ACC112 (cell line): ENCODE measurements around the gene DHRSX.
"Not testable (repeated sequence)": the region's sequence is repeated elsewhere in the genome, so short reads cannot be mapped to it uniquely, and the experiment has no call there.

Experiments
- H2AFZ ChIP-seq: fragments of 200-600 bp; sonication (generic); one replicate; pipeline ENCODE4 v1.6.0; 2017; ENCODE audit warnings: antibody characterized with exemption, low read length; ENCODE audit not compliant: unreplicated experiment
- H3K27ac ChIP-seq: fragments of 200-600 bp; sonication (generic); 2 replicates; pipeline ENCODE4 v1.5.1; 2014; ENCODE audit warnings: low read depth, mild to moderate bottlenecking, antibody characterized with exemption, low read length, moderate library complexity
- H3K27me3 ChIP-seq: fragments of 200-600 bp; sonication (generic); 2 replicates; pipeline ENCODE4 v1.6.1; 2014; ENCODE audit warnings: mild to moderate bottlenecking, antibody characterized with exemption, low read length, moderate library complexity, mixed read lengths; ENCODE audit not compliant: insufficient read depth
- H3K36me3 ChIP-seq: fragments of 200-600 bp; sonication (generic); 2 replicates; pipeline ENCODE4 v1.6.1; 2016; ENCODE audit warnings: mild to moderate bottlenecking, antibody characterized with exemption, low read length, moderate library complexity, mixed read lengths; ENCODE audit not compliant: insufficient read depth
- H3K4me1 ChIP-seq: fragments of 200-600 bp; sonication (generic); one replicate; pipeline ENCODE4 v1.6.1; 2016; ENCODE audit warnings: low read length, mixed read lengths; ENCODE audit not compliant: insufficient read depth, unreplicated experiment, control insufficient read depth
- H3K4me3 ChIP-seq: fragments of 200-600 bp; sonication (generic); 2 replicates; pipeline ENCODE4 v1.5.1; 2014; ENCODE audit warnings: mild to moderate bottlenecking, low read depth, low read length
- H3K79me2 ChIP-seq: fragments of 200-600 bp; sonication (generic); one replicate; pipeline ENCODE4 v1.6.0; 2016; ENCODE audit warnings: low read length; ENCODE audit not compliant: control insufficient read depth, unreplicated experiment, insufficient read depth

The DHRSX gene

DNA sequence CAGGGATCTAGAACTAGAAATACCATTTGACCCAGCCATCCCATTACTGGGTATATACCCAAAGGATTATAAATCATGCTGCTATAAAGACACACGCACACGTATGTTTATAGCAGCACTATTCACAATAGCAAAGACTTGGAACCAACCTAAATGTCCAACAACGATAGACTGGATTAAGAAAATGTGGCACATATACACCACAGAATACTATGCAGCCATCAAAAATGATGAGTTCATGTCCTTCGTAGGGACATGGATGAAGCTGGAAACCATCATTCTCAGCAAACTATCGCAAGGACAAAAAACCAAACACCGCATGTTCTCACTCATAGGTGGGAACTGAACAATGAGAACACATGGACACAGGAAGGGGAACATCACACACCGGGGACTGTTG lies 81.4 kb downstream of the DHRSX start:
- not testable (repeated sequence) for H3K4me1 ChIP-seq, H3K27me3 ChIP-seq, H2AFZ ChIP-seq, H3K4me3 ChIP-seq, H3K27ac ChIP-seq
- Histone ChIP-seq H3K79me2 (peaks cover 13% of the 10 kb centered on the region), H3K36me3 (peaks cover 17% of the 10 kb centered on the region)

DNA sequence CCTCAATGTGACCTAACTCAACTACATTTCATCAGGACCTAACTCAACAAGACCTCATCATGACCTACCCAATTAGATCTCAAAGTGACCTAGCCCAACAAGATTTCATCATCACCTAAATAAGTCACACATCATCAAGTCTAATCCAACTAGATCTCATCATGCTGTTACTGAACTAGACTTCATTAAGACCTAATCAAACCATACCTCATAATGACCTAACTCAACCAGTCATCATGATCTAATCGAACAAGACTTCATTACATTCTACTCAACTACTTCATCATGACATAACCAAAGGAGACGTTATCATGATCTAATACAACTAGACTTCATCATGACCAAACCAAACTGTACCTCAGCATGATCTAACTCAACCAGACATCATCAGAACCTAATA lies 82.8 kb downstream of the DHRSX start:
- H3K4me1 ChIP-seq: no peaks in the 10 kb centered on the region
- H3K36me3 ChIP-seq: peaks cover 14% of the 10 kb centered on the region
- H3K79me2 ChIP-seq: peaks cover 13% of the 10 kb centered on the region
- H3K27me3 ChIP-seq: no peaks in the 10 kb centered on the region
- H3K27ac ChIP-seq: no peak overlapping the region
- H2AFZ ChIP-seq: no peak overlapping the region
- H3K4me3 ChIP-seq: no peak overlapping the region

DNA sequence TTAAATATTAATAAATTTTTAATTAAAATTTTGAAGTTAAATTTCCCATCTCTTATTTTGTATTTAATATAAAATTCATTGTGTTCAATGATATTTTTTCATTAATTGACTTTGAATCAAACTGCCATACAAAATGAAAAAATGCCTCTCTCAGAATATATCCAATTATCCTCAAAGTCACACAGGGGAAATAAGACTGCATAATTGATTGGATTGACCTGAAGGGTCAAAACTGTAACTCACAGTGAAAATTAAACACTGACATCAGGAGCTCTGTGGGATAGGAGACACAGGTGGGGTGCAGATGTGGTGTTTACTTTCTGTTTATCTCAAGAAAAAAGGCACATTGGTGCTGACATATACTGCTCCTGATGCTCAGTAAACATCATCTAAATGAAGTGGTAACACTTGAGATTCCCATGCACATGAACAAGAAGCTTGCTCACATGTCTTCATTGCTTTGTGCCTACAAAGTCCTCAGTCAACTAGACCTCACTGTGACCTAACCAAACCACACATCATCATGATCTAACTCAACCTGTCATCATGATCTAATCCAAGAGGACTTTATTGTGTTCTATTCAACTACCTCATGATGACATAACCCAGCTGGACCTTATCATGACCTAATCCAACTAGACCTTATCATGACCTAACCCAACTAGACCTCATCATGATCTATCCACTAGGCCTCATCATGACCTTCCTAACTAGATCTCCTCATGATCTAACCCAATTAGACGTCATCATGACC lies 83.7 kb downstream of the DHRSX start:
- no peaks in the 10 kb centered on the region for H3K4me1 ChIP-seq
- H3K27me3 ChIP-seq: no peaks in the 10 kb centered on the region
- no peak overlapping the region for H2AFZ ChIP-seq
- no peak overlapping the region for H3K27ac ChIP-seq
- peaks cover 14% of the 10 kb centered on the region for H3K36me3 ChIP-seq
- peaks cover 13% of the 10 kb centered on the region for H3K79me2 ChIP-seq
- no peak overlapping the region for H3K4me3 ChIP-seq

DNA sequence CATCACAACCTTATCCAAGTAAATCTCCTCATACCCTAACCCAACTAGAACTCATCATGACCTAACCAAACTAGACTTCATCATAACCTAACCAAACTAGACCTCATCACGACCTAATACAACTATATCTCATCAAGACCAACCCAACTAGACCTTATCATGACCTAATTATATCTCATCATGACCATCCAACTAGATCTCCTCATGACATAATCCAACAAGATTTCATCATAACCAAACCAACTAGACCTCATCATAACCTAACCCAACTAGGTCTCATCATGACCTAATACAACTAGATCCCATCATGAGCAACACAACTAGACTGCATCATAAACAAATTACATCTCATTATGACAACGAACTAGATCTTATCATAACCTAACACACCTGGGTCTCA lies 86.4 kb downstream of the DHRSX start:
- H3K4me3 ChIP-seq: no peak overlapping the region
- peaks cover 13% of the 10 kb centered on the region for H3K79me2 ChIP-seq
- peaks cover 15% of the 10 kb centered on the region; the same call in 1 of the 2 replicates for H3K36me3 ChIP-seq
- H3K4me1 ChIP-seq: no peaks in the 10 kb centered on the region
- no peak overlapping the region for H3K27ac ChIP-seq
- H2AFZ ChIP-seq: no peak overlapping the region
- no peaks in the 10 kb centered on the region for H3K27me3 ChIP-seq

DNA sequence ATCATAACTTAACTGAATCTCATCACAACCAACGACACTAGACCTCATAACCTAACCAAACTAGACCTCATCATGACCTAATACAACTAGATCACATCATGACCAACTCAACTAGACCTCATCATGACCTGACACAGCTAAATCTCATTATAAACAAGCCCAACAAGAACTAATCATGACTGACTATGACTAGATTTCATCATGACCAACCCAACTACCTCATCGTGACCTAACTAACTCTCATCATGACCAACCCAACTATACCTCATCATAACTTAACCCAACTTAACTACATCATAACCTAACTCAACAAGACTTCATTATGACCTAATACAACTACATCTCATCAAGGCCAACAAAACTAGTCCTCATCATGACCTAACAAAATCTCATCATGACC lies 86.8 kb downstream of the DHRSX start:
- H3K4me1 ChIP-seq: no peaks in the 10 kb centered on the region
- H3K4me3 ChIP-seq: no peak overlapping the region
- peaks cover 13% of the 10 kb centered on the region for H3K79me2 ChIP-seq
- no peak overlapping the region for H3K27ac ChIP-seq
- H3K27me3 ChIP-seq: no peaks in the 10 kb centered on the region
- no peak overlapping the region for H2AFZ ChIP-seq
- peaks cover 13% of the 10 kb centered on the region; the same call in 1 of the 2 replicates for H3K36me3 ChIP-seq

DNA sequence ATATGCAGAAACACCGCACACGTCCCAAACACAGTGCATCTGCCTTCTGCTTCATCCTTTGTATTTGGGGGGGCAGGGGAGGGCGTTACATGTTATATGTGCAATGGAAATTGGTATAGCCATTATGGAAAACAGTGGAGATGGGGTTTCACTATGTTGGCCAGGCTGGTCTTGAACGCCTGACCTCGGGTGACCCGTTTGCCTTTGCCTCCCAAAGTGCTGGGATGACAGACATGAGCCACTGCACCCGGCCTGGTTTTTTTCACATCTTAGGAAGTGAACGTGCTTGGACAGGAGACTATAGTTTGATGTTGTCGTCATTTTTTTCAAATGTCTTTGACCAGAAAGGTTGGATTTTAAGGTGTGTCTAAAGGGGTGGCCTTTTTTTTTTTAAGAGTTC lies 88.6 kb downstream of the DHRSX start:
- H2AFZ ChIP-seq: no peak overlapping the region
- H3K4me1 ChIP-seq: no peaks in the 10 kb centered on the region
- no peak overlapping the region for H3K27ac ChIP-seq
- no peak overlapping the region for H3K4me3 ChIP-seq
- H3K36me3 ChIP-seq: peaks cover 12% of the 10 kb centered on the region
- peaks cover 5% of the 10 kb centered on the region for H3K79me2 ChIP-seq
- no peaks in the 10 kb centered on the region for H3K27me3 ChIP-seq

DNA sequence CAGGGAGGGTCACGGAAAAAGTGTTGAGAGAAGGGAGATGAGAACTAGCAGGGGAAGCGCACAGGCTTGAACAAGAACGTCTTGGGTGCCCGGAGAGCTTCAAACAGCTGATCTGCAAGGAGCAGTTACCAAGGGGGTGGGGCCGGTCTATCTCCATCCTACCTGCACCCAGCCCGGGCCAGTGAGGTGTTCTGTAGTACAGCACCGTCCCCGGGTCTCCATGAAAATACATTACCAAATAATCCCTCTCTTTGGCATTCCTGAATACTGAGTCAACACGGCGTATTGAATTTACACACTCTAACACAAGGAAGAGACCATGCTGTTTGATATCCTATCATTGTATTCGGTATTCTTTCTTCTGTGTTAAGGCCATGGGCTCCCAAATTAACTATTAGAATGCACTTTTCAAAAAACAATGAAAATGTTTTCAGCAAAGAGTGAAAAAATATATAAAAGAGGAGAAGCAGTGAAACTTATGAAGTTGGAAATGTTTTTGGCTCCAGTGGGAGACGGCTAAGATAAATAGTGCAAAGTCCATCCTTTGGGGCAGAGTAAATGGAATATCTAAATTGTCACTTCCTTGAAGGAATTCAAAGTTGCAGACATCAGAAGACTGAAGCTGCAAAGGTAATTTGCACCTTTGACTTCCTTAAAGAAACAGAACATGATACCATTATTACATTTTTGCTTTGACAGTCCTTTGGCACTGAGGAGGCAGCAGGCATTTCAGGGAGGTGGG lies 90.3 kb downstream of the DHRSX start:
- H3K36me3 ChIP-seq: peaks cover 14% of the 10 kb centered on the region
- H3K79me2 ChIP-seq: peaks cover 5% of the 10 kb centered on the region
- H3K27ac ChIP-seq: no peak overlapping the region
- no peaks in the 10 kb centered on the region for H3K4me1 ChIP-seq
- no peak overlapping the region for H2AFZ ChIP-seq
- H3K4me3 ChIP-seq: no peak overlapping the region
- no peaks in the 10 kb centered on the region for H3K27me3 ChIP-seq

DNA sequence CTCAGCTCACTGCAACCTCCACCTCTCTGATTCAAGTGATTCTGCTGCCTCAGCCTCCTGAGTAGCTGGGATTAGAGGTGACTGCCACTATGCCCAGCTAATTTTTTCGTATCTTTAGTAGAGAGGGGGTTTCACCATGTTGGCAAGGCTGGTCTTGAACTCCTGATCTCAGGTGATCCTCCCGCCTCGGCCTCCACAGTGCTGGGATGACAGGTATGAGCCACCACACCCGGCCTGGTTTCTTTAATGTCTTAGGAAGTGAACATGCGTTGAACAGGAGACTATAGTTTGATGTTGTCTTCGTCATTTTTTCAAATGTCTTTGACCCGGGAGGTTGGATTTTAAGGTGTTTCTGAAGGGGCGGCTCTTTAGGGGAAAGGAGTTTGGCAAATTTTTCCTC lies 91.0 kb downstream of the DHRSX start:
- H2AFZ ChIP-seq: no peak overlapping the region
- H3K79me2 ChIP-seq: peaks cover 3% of the 10 kb centered on the region
- H3K27ac ChIP-seq: no peak overlapping the region
- H3K27me3 ChIP-seq: no peaks in the 10 kb centered on the region
- H3K4me1 ChIP-seq: no peaks in the 10 kb centered on the region
- peaks cover 14% of the 10 kb centered on the region for H3K36me3 ChIP-seq
- no peak overlapping the region for H3K4me3 ChIP-seq

DNA sequence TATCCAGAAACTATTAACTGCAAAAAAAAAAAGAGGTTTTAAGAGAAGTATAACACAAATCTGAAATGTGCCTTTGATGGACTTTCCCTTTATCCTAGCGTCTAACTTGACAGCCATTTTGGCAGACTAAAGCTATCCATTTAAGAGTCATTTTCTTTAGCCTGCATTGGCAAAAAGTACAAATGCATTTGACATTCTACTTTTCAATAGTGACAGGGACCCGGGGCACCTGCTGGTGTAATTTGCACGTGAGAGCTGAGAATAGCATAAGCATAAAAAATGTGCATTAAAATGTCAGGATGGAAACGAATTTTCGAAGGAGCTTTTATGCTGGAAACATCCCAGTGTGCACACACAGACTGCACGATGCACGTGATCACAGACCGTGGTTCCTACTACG lies 91.9 kb downstream of the DHRSX start:
- Histone ChIP-seq H3K4me3 (no peak overlapping the region), H3K27me3 (no peaks in the 10 kb centered on the region), H2AFZ (no peak overlapping the region), H3K4me1 (no peaks in the 10 kb centered on the region), H3K27ac (no peak overlapping the region), H3K79me2 (no peaks in the 10 kb centered on the region), H3K36me3 (peaks cover 14% of the 10 kb centered on the region)

DNA sequence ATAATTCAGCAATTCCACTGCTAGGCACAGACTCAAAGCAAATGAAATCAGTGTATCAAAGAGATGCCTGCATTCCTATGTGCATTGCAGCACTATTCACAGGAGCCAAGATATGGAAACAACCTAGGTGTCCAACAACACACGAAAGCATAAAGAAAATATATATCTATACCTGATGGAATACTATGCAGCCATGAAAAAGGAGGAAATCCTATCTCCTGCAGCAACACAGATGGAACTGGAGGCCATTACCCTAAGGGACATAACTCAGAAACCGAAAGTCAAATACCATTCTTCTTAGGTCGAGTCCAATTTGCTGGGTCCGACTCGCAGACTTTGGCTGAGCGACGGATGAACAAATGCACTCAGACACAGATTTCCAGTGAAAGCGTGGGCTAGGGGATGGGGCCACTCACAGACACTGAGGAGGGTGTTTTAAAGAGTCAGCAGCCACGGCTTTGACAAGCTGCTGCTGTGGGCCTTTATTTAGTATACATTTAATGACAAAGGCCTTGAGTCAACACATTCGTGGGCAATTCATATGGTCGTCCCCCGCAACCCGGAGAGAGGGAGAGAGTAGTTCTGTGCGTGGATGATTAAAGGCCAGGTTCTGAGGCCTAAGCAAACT lies 93.8 kb downstream of the DHRSX start:
- Histone ChIP-seq H2AFZ (no peak overlapping the region), H3K79me2 (no peaks in the 10 kb centered on the region), H3K27ac (no peak overlapping the region), H3K4me1 (no peaks in the 10 kb centered on the region), H3K27me3 (no peaks in the 10 kb centered on the region), H3K36me3 (peaks cover 16% of the 10 kb centered on the region), H3K4me3 (no peak overlapping the region)
